Ectodermal cell (in vitro differentiated cells): Measurements from ENCODE around the gene EEF1AKMT3.

ENCODE experiments used
- H3K27ac ChIP-seq: 2 replicates; pipeline ENCODE4 v1.7.0; 2013; ENCODE audit warnings: mild to moderate bottlenecking, low read depth, low read length; ENCODE audit not compliant: insufficient read depth, poor library complexity, severe bottlenecking
- H3K27me3 ChIP-seq: 2 replicates; pipeline ENCODE4 v1.7.0; 2013; ENCODE audit warnings: mild to moderate bottlenecking, low read length; ENCODE audit not compliant: insufficient read depth, control insufficient read depth, poor library complexity, severe bottlenecking
- H3K36me3 ChIP-seq: one replicate; pipeline ENCODE4 v1.7.0; 2013; ENCODE audit warnings: low read length; ENCODE audit not compliant: control insufficient read depth, insufficient read depth
- H3K4me1 ChIP-seq: one replicate; pipeline ENCODE4 v1.7.0; 2013; ENCODE audit warnings: low read length; ENCODE audit not compliant: control insufficient read depth, insufficient read depth
- H3K4me3 ChIP-seq: 2 replicates; pipeline ENCODE4 v1.7.0; 2013; ENCODE audit warnings: low read depth, low read length, control low read depth; ENCODE audit not compliant: insufficient read depth
- H3K9me3 ChIP-seq: 2 replicates; pipeline ENCODE4 v1.7.0; 2013; ENCODE audit warnings: mild to moderate bottlenecking, low read length, moderate library complexity; ENCODE audit not compliant: control insufficient read depth
- WGBS, 2 experiments: methylation state at CpG; one replicate each; pipeline ENCODE4 v1.1.7; 2013; ENCODE audit warnings: missing lambda C conversion rate in 2 of 2; 5-methylcytosine and 5-hydroxymethylcytosine counted together

The EEF1AKMT3 gene

GRCh38 chr12:57775563-57776246, 3.3 kb downstream of the EEF1AKMT3 start:
- 83 to 86% methylated on average over 4 of the region's 4 CpGs for WGBS, 2 experiments
- Histone ChIP-seq H3K27ac (no peak overlapping the region), H3K36me3 (no peaks in the 10 kb centered on the region), H3K4me1 (peaks cover 2% of the 10 kb centered on the region), H3K4me3 (no peak overlapping the region), H3K27me3 (peaks cover 10% of the 10 kb centered on the region), H3K9me3 (no peaks in the 10 kb centered on the region)

DNA sequence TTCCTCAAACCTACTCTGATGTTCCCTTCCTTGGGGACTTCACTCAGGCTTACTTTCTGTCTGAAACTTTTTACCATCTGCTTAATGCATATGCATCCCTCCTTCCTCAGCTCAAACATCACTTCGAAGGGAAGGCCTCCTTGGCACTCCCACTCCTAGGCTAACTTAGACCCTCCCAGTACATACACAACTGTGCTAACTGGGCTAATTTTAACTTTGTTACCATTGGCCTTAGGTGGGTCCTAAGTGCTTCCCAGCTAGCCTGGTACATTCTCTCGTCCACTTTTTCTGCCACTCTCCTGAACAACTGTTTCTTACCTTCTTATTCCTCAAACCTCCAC, 3.8 kb downstream of the EEF1AKMT3 start:
- Histone ChIP-seq H3K36me3 (no peaks in the 10 kb centered on the region), H3K27me3 (peaks cover 10% of the 10 kb centered on the region), H3K4me3 (no peak overlapping the region), H3K4me1 (no peaks in the 10 kb centered on the region), H3K9me3 (no peaks in the 10 kb centered on the region), H3K27ac (no peak overlapping the region)
- 86 to 88% methylated on average over 2 of the region's 2 CpGs for WGBS, 2 experiments

DNA sequence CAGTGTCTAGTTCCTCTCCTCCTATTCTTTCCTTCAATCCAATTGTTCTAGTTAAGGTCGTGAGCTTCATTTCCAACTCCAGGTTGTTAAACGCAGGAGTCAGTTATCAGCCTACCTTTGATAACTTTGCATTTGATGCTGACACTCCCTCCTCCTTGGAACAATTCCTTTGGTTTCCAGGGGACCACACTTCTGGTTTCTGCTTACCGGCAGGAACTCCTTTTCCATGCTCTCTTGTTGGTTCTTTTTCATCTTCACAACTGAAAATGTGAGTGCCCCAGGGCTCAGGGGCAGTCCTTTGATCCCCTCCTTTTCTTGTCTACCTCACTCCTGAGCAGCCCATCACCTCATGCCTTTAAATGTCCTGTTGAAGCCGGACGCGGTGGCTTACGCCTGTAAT, 5.0 kb downstream of the EEF1AKMT3 start:
- 78 to 93% methylated on average over 7 of the region's 7 CpGs for WGBS, 2 experiments
- Histone ChIP-seq H3K27ac (no peak overlapping the region), H3K36me3 (no peaks in the 10 kb centered on the region), H3K4me1 (no peaks in the 10 kb centered on the region), H3K27me3 (peaks cover 10% of the 10 kb centered on the region), H3K4me3 (no peak overlapping the region), H3K9me3 (no peaks in the 10 kb centered on the region)

DNA sequence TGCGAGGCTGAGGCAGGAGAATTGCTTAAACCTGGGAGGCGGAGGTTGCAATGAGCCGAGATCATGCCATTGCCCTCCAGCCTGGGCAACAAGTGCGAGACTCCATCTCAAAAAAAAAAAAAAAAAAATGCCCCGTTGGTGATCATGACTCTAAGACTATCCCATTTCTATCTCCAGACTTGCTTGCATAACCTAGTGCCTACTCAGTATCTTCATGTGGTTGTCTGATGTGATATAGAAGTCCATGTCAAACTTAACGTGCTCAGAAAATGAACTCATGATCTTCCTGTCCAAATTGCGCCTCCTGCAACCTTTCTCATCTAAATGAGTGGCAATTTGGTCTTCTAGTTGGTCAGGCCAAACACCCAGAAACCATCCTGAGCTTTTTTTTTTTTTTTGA, 5.5 kb downstream of the EEF1AKMT3 start:
- WGBS, 2 experiments: 91 to 98% methylated on average over 6 of the region's 7 CpGs

DNA sequence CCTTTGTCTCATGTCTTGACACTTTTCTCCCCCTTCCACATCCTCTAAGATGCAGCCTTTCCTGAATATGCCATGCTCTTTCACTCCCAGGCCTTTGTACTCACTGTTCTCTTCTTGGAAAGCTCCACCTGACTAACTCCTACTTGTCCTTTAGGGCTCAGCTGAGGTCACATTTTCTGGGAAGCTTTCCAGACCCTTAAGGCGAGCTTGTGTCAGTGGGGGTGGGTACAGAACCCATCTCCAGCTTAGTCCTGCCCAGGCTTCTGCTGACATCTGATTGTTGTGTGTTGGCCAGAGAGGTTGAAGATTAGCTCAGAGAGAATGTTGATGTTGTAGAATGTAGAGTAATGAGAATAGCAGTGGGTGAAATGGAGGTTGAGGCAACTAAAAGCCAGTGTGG, 7.3 kb downstream of the EEF1AKMT3 start:
- WGBS, 2 experiments: 82 to 87% methylated on average over 1 of the region's 1 CpG
- Histone ChIP-seq H3K4me3 (no peak overlapping the region), H3K27ac (no peak overlapping the region)

More for the DNA sequence above, 5.5 kb downstream of the EEF1AKMT3 start:
- Histone ChIP-seq H3K27ac (no peak overlapping the region), H3K4me3 (no peak overlapping the region), H3K27me3 (peaks cover 8% of the 10 kb centered on the region), H3K36me3 (no peaks in the 10 kb centered on the region), H3K9me3 (no peaks in the 10 kb centered on the region), H3K4me1 (no peaks in the 10 kb centered on the region)

DNA sequence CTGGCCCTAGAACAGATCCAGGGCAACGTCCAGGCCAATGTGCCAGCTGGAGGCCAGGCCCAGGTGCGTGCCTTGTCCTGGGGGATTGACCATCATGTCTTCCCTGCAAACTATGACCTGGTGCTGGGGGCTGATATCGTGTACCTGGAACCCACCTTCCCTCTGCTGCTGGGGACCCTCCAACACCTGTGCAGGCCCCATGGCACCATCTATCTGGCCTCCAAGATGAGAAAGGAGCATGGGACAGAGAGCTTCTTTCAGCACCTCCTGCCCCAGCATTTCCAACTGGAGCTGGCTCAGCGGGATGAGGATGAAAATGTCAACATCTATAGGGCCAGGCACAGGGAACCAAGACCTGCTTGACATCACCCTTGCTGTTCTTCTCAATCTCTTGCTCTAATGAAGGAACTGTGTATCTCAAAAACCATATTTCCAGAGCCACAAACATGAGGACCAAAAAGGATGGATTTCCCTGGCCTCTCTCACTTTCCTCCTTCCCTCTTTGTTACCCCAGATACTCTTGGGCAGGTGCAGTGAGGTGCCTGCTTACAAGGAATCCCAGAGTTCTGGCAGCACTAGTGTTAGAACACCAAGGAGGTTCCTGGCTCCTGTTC, 8.0 kb downstream of the EEF1AKMT3 start:
- Histone ChIP-seq H3K27me3 (no peaks in the 10 kb centered on the region), H3K36me3 (peaks cover 10% of the 10 kb centered on the region), H3K4me1 (peaks cover 5% of the 10 kb centered on the region), H3K9me3 (no peaks in the 10 kb centered on the region), H3K4me3 (no peak overlapping the region), H3K27ac (no peak overlapping the region)
- 85 to 87% methylated on average over 4 of the region's 4 CpGs for WGBS, 2 experiments

More for the DNA sequence above, 7.3 kb downstream of the EEF1AKMT3 start:
- Histone ChIP-seq H3K36me3 (peaks cover 5% of the 10 kb centered on the region), H3K9me3 (no peaks in the 10 kb centered on the region), H3K4me1 (peaks cover 5% of the 10 kb centered on the region), H3K27me3 (no peaks in the 10 kb centered on the region)

GRCh38 chr12:57781244-57781643, 8.8 kb downstream of the EEF1AKMT3 start:
- no peak overlapping the region for H3K4me3 ChIP-seq
- H3K36me3 ChIP-seq: peaks cover 14% of the 10 kb centered on the region
- WGBS, 2 experiments: 84 to 92% methylated on average over 3 of the region's 3 CpGs
- no peaks in the 10 kb centered on the region for H3K27me3 ChIP-seq
- H3K27ac ChIP-seq: no peak overlapping the region
- peaks cover 5% of the 10 kb centered on the region for H3K4me1 ChIP-seq
- no peaks in the 10 kb centered on the region for H3K9me3 ChIP-seq

- Histone ChIP-seq H3K9me3 (no peaks in the 10 kb centered on the region), H3K27me3 (no peaks in the 10 kb centered on the region), H3K4me3 (no peak overlapping the region), H3K4me1 (peaks cover 5% of the 10 kb centered on the region), H3K27ac (no peak overlapping the region), H3K36me3 (peaks cover 20% of the 10 kb centered on the region)
- 68 to 70% methylated on average over 2 of the region's 2 CpGs for WGBS, 2 experiments
Observed at GRCh38 chr12:57781801-57782200, 9.4 kb downstream of the EEF1AKMT3 start.

DNA sequence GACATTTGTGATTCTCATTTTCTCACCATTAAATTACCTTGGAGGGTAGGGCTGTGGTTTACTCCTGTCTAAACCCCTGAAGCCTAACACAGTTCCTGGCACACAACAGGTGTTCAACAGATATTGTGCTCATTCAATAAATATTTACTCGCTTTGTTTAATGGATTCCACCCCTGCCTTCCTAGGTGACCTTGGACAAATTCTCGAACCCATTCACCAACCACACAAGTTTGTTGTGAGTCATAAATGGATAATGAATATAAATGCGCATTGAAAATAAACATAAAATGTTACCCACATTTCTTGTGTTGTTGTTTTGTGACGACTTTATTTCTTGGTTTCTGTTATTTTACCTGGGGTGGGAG, 9.8 kb downstream of the EEF1AKMT3 start:
- WGBS, 2 experiments: 7 to 19% methylated on average over 3 of the region's 4 CpGs
- Histone ChIP-seq H3K27me3 (no peaks in the 10 kb centered on the region), H3K9me3 (no peaks in the 10 kb centered on the region), H3K27ac (no peak overlapping the region), H3K4me1 (peaks cover 5% of the 10 kb centered on the region), H3K4me3 (no peak overlapping the region), H3K36me3 (peaks cover 24% of the 10 kb centered on the region)

GRCh38 chr12:57782608-57783465, 10.4 kb downstream of the EEF1AKMT3 start, which contains the start of gene TSFM:
Gene TSFM, plus strand, starts transcription at chr12:57782787. Its CDS starts 15 bp downstream, at chr12:57782802.
- Histone ChIP-seq H3K9me3 (no peaks in the 10 kb centered on the region), H3K4me1 (peaks cover 5% of the 10 kb centered on the region), H3K27ac (no peak within 1 kb of the TSS), H3K36me3 (peaks cover 24% of the 10 kb centered on the region), H3K4me3 (peak within 1 kb of the TSS; percentile 86), H3K27me3 (no peaks in the 10 kb centered on the region)
- 3% methylated on average over 45 of the region's 45 CpGs for WGBS, 2 experiments
